Activated naive CD8-positive, alpha-beta T cell treated with anti-CD3 and anti-CD28 coated beads for 36 hours (primary cell): ENCODE data around the gene KDELR1. TPM values are rescaled to one million over a fixed set of nuclear protein-coding genes. Genes with fewer than 3 reads are reported as not detected.
A peak's percentile ranks its signal among the peaks of the same experiment; 100 is the strongest.

Experiments used
- DNase-seq: peaks from one replicate; pipeline ENCODE4 v3.0.0; 2021
- H3K27ac Mint-ChIP-seq: one replicate; pipeline ENCODE4 v1.8.0; 2022; ENCODE audit warnings: mild to moderate bottlenecking, moderate library complexity, mixed read lengths
- H3K27me3 Mint-ChIP-seq: one replicate; pipeline ENCODE4 v1.8.0; 2022; ENCODE audit warnings: mild to moderate bottlenecking, mixed read lengths
- H3K36me3 Mint-ChIP-seq: one replicate; pipeline ENCODE4 v1.8.0; 2021; ENCODE audit warnings: mild to moderate bottlenecking, mixed read lengths
- H3K4me1 Mint-ChIP-seq: one replicate; pipeline ENCODE4 v1.8.0; 2021; ENCODE audit warnings: mixed read lengths
- H3K4me3 Mint-ChIP-seq: one replicate; pipeline ENCODE4 v1.8.0; 2022; ENCODE audit warnings: mild to moderate bottlenecking, moderate library complexity, mixed read lengths
- H3K9me3 Mint-ChIP-seq: one replicate; pipeline ENCODE4 v1.8.0; 2022; ENCODE audit warnings: mixed read lengths
- total RNA-seq, 2 experiments: library from RNA; stranded (reverse); gene quantifications; one replicate each; pipeline ENCODE4 v1.2.3, GENCODE V29; 2021

Gene KDELR1
- total RNA-seq, 2 experiments from 2014 or later = 72.5 to 73.9 TPM

GRCh38 chr19:48403606-48404005 is 12.3 kb upstream of the KDELR1 start:
- Mint-ChIP-seq H3K36me3 (no peaks in the 10 kb centered on the region), H3K27me3 (peaks cover 11% of the 10 kb centered on the region), H3K9me3 (peaks cover 4% of the 10 kb centered on the region), H3K27ac (peak overlapping the region; percentile 15), H3K4me3 (no peak overlapping the region), H3K4me1 (peaks cover 11% of the 10 kb centered on the region)
- no peak for DNase-seq

GRCh38 chr19:48401287-48401686 is 9.9 kb upstream of the KDELR1 start:
- Mint-ChIP-seq H3K9me3 (peaks cover 4% of the 10 kb centered on the region), H3K4me1 (peaks cover 20% of the 10 kb centered on the region), H3K4me3 (no peak overlapping the region), H3K36me3 (no peaks in the 10 kb centered on the region), H3K27ac (no peak overlapping the region), H3K27me3 (peaks cover 21% of the 10 kb centered on the region)
- DNase-seq = no peak

- Mint-ChIP-seq H3K9me3 (peaks cover 4% of the 10 kb centered on the region), H3K36me3 (no peaks in the 10 kb centered on the region)
- DNase-seq = no peak
Observed at GRCh38 chr19:48400018-48400742, 8.8 kb upstream of the KDELR1 start.

GRCh38 chr19:48398375-48399235 is 7.3 kb upstream of the KDELR1 start:
- Mint-ChIP-seq H3K9me3 (peaks cover 4% of the 10 kb centered on the region), H3K4me1 (peaks cover 30% of the 10 kb centered on the region), H3K27ac (peak overlapping the region; percentile 16), H3K4me3 (no peak overlapping the region), H3K27me3 (peaks cover 42% of the 10 kb centered on the region), H3K36me3 (no peaks in the 10 kb centered on the region)
- DNase-seq = peak; percentile 89

More at GRCh38 chr19:48400018-48400742, 8.8 kb upstream of the KDELR1 start:
- H3K4me1 Mint-ChIP-seq = peaks cover 22% of the 10 kb centered on the region
- H3K4me3 Mint-ChIP-seq = no peak overlapping the region
- H3K27ac Mint-ChIP-seq = no peak overlapping the region
- H3K27me3 Mint-ChIP-seq = peaks cover 28% of the 10 kb centered on the region

GRCh38 chr19:48398102-48398374 is 6.7 kb upstream of the KDELR1 start:
- no peak overlapping the region for H3K27ac Mint-ChIP-seq
- no peaks in the 10 kb centered on the region for H3K36me3 Mint-ChIP-seq
- peaks cover 44% of the 10 kb centered on the region for H3K27me3 Mint-ChIP-seq
- no peak for DNase-seq
- peak overlapping the region; percentile 80 for H3K4me3 Mint-ChIP-seq
- peaks cover 28% of the 10 kb centered on the region for H3K4me1 Mint-ChIP-seq
- H3K9me3 Mint-ChIP-seq = peaks cover 4% of the 10 kb centered on the region

- peaks cover 28% of the 10 kb centered on the region for H3K4me1 Mint-ChIP-seq
- H3K36me3 Mint-ChIP-seq = no peaks in the 10 kb centered on the region
- DNase-seq = no peak
- peaks cover 4% of the 10 kb centered on the region for H3K9me3 Mint-ChIP-seq
- peaks cover 49% of the 10 kb centered on the region for H3K27me3 Mint-ChIP-seq
- no peak overlapping the region for H3K27ac Mint-ChIP-seq
- H3K4me3 Mint-ChIP-seq = peak overlapping the region; percentile 80
Observed at GRCh38 chr19:48397263-48398101, 6.1 kb upstream of the KDELR1 start.

- Mint-ChIP-seq H3K4me1 (peaks cover 28% of the 10 kb centered on the region), H3K36me3 (no peaks in the 10 kb centered on the region), H3K9me3 (peaks cover 4% of the 10 kb centered on the region), H3K27ac (no peak overlapping the region), H3K4me3 (no peak overlapping the region), H3K27me3 (peaks cover 50% of the 10 kb centered on the region)
- no peak for DNase-seq
Observed at GRCh38 chr19:48396824-48397176, 5.4 kb upstream of the KDELR1 start.

- Mint-ChIP-seq H3K27me3 (peaks cover 50% of the 10 kb centered on the region), H3K4me1 (peaks cover 28% of the 10 kb centered on the region), H3K27ac (no peak overlapping the region), H3K4me3 (no peak overlapping the region), H3K9me3 (peaks cover 4% of the 10 kb centered on the region), H3K36me3 (no peaks in the 10 kb centered on the region)
- DNase-seq = no peak
Observed at GRCh38 chr19:48396016-48396823, 4.9 kb upstream of the KDELR1 start.

GRCh38 chr19:48395499-48395898 is 4.1 kb upstream of the KDELR1 start:
- peaks cover 28% of the 10 kb centered on the region for H3K4me1 Mint-ChIP-seq
- peaks cover 4% of the 10 kb centered on the region for H3K9me3 Mint-ChIP-seq
- DNase-seq = no peak
- H3K4me3 Mint-ChIP-seq = no peak overlapping the region
- H3K27me3 Mint-ChIP-seq = peaks cover 50% of the 10 kb centered on the region
- H3K36me3 Mint-ChIP-seq = no peaks in the 10 kb centered on the region
- no peak overlapping the region for H3K27ac Mint-ChIP-seq

GRCh38 chr19:48395170-48395455 is 3.8 kb upstream of the KDELR1 start:
- no peak for DNase-seq
- H3K27me3 Mint-ChIP-seq = peaks cover 50% of the 10 kb centered on the region
- no peaks in the 10 kb centered on the region for H3K36me3 Mint-ChIP-seq
- no peak overlapping the region for H3K4me3 Mint-ChIP-seq
- H3K27ac Mint-ChIP-seq = no peak overlapping the region
- peaks cover 27% of the 10 kb centered on the region for H3K4me1 Mint-ChIP-seq
- peaks cover 4% of the 10 kb centered on the region for H3K9me3 Mint-ChIP-seq

- Mint-ChIP-seq H3K36me3 (peaks cover under 1% of the 10 kb centered on the region), H3K27me3 (peaks cover 50% of the 10 kb centered on the region), H3K9me3 (peaks cover 3% of the 10 kb centered on the region), H3K27ac (no peak overlapping the region), H3K4me3 (peak overlapping the region; percentile 49), H3K4me1 (peaks cover 26% of the 10 kb centered on the region)
- DNase-seq = no peak
Observed at GRCh38 chr19:48394331-48395169, 3.2 kb upstream of the KDELR1 start.

- Mint-ChIP-seq H3K9me3 (no peaks in the 10 kb centered on the region), H3K36me3 (peaks cover 3% of the 10 kb centered on the region), H3K27me3 (peaks cover 50% of the 10 kb centered on the region), H3K4me3 (peak within 1 kb of the TSS; percentile 49), H3K4me1 (peaks cover 25% of the 10 kb centered on the region), H3K27ac (peak within 1 kb of the TSS; percentile 46)
- no peak for DNase-seq
Observed at GRCh38 chr19:48393559-48394330, 2.4 kb upstream of the KDELR1 start, which contains the start of gene GRIN2D. TSS of gene GRIN2D (plus strand) at chr19:48393668. CDS start at chr19:48398393, 4,725 bp downstream.

- Mint-ChIP-seq H3K4me3 (no peak overlapping the region), H3K36me3 (peaks cover 10% of the 10 kb centered on the region), H3K27me3 (peaks cover 48% of the 10 kb centered on the region), H3K4me1 (peaks cover 27% of the 10 kb centered on the region), H3K9me3 (no peaks in the 10 kb centered on the region), H3K27ac (no peak overlapping the region)
- DNase-seq = no peak
Observed at GRCh38 chr19:48392860-48393558, 1.7 kb upstream of the KDELR1 start.
